Mesothelial cell of epicardium (in vitro differentiated cells): ENCODE results near the gene APPL2. TPM values are rescaled to one million over a fixed set of nuclear protein-coding genes. Genes with fewer than 3 reads are reported as not detected.
"Not testable (repeated sequence)": the region's sequence is repeated elsewhere in the genome, so short reads cannot be mapped to it uniquely, and the experiment has no call there.

Experiments used
- DNase-seq, 2 experiments: peaks; one replicate each; pipeline ENCODE4 v3.0.0; 2021; ENCODE audit warnings: low spot score in 2 of 2; ENCODE audit not compliant: unreplicated experiment in 2 of 2
- H3K27ac Mint-ChIP-seq: 2 replicates; pipeline ENCODE4 v1.8.0; 2021; ENCODE audit warnings: mixed read lengths
- H3K27me3 Mint-ChIP-seq: 2 replicates; pipeline ENCODE4 v1.8.0; 2021; ENCODE audit warnings: low read depth, mixed read lengths
- H3K36me3 Mint-ChIP-seq: 2 replicates; pipeline ENCODE4 v1.8.0; 2021; ENCODE audit warnings: mixed read lengths
- H3K4me1 Mint-ChIP-seq: 2 replicates; pipeline ENCODE4 v1.8.0; 2021; ENCODE audit warnings: mixed read lengths
- H3K4me3 Mint-ChIP-seq: 2 replicates; pipeline ENCODE4 v1.8.0; 2021; ENCODE audit warnings: mild to moderate bottlenecking, moderate library complexity, mixed read lengths
- H3K9me3 Mint-ChIP-seq: 2 replicates; pipeline ENCODE4 v1.8.0; 2021; ENCODE audit warnings: mixed read lengths
- total RNA-seq: library from RNA; stranded (reverse); gene quantifications from 3 replicates; pipeline ENCODE4 v1.2.1, GENCODE V29; 2021
- TF ChIP-seq, protein P1 (sequence below): fragments of 200-600 bp; sonication (generic); IDR thresholded peaks from one replicate; pipeline ENCODE4 v1.5.0; 2021; ENCODE audit warnings: antibody characterized with exemption; ENCODE audit not compliant: unreplicated experiment

The APPL2 gene
- total RNA-seq, 1 donor from 2014 or later, result 66.9 TPM

DNA sequence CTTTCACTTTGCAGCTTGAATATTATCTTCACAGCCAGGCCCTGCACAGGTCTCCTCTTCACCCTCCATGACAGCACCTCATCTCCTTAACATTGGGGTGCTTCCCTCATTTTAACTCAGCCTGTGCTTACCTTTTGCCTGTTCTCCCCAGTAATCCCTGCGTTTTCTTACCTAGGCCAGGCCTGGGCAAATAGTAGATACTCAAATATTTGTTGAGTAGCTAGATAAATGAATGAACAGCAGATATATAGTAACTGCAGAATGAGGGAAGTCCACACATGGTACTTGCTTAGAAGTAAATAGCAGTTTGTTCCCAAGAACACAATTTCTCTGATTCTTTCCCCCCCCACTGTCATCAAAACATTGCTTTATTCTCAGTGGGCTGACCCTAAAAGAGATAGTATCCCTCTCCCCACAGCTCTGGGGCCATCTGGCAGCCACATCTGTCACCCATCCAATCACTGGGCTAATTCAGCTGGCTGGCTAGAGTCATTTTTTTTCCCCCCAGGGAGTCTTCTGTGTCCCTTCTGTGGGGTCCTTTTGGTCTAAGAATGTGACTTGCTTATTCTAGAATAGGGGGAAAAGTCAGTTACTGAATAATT, 43.2 kb downstream of the APPL2 start:
- TF ChIP-seq, protein P1, sequence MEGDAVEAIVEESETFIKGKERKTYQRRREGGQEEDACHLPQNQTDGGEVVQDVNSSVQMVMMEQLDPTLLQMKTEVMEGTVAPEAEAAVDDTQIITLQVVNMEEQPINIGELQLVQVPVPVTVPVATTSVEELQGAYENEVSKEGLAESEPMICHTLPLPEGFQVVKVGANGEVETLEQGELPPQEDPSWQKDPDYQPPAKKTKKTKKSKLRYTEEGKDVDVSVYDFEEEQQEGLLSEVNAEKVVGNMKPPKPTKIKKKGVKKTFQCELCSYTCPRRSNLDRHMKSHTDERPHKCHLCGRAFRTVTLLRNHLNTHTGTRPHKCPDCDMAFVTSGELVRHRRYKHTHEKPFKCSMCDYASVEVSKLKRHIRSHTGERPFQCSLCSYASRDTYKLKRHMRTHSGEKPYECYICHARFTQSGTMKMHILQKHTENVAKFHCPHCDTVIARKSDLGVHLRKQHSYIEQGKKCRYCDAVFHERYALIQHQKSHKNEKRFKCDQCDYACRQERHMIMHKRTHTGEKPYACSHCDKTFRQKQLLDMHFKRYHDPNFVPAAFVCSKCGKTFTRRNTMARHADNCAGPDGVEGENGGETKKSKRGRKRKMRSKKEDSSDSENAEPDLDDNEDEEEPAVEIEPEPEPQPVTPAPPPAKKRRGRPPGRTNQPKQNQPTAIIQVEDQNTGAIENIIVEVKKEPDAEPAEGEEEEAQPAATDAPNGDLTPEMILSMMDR, result no peak
- Mint-ChIP-seq H3K4me1 (no peaks in the 10 kb centered on the region), H3K27me3 (no peaks in the 10 kb centered on the region), H3K36me3 (peaks cover 58% of the 10 kb centered on the region), H3K27ac (no peak overlapping the region), H3K4me3 (no peak overlapping the region), H3K9me3 (no peaks in the 10 kb centered on the region)
- no peak for DNase-seq

DNA sequence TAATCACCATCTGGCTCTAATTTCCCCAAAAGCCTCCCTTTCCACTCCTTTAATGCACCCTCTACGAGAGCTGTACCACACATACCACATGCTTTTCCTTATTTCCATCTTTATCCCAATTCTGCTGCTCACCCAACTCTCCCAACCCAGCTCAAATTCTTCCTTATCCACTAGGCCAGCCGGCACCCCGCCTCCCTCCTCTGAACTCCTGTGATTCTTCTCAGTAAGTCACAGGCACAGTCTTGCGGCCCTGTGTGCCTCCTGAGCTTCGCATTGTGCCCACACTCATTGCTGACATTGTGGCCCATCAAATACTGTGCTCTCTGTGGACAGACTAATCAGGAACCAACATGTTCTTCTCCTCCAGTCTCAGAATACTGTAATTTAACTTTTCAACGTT, 45.4 kb downstream of the APPL2 start:
- Mint-ChIP-seq H3K36me3 (peaks cover 61% of the 10 kb centered on the region), H3K9me3 (peaks cover 5% of the 10 kb centered on the region), H3K4me1 (no peaks in the 10 kb centered on the region), H3K27me3 (no peaks in the 10 kb centered on the region), H3K4me3 (no peak overlapping the region), H3K27ac (peak overlapping the region; percentile 3)
- DNase-seq, result no peak
- TF ChIP-seq, protein P1, result no peak

DNA sequence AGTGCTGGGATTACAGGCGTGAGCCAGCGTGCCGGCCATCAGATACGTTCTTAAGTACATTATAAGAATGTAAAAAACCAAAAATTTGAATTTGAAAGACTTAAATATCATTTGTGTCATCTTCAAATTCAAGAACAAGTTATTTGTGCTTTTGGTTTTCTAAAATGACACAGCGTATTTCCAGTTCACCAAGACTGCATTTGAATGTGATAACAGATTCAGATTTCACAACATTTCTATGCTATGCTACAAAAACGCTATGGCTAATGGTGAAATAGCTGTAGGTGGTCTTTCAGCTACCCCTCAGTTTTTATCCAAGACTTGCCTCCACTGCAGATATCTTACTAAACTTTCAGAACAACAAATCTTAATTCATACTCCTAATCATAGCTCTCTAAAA, 46.7 kb downstream of the APPL2 start:
- TF ChIP-seq, protein P1, result no peak
- Mint-ChIP-seq H3K9me3 (peaks cover 10% of the 10 kb centered on the region), H3K27me3 (no peaks in the 10 kb centered on the region), H3K36me3 (peaks cover 69% of the 10 kb centered on the region), H3K27ac (no peak overlapping the region), H3K4me1 (no peaks in the 10 kb centered on the region), H3K4me3 (no peak overlapping the region)
- DNase-seq, result no peak

DNA sequence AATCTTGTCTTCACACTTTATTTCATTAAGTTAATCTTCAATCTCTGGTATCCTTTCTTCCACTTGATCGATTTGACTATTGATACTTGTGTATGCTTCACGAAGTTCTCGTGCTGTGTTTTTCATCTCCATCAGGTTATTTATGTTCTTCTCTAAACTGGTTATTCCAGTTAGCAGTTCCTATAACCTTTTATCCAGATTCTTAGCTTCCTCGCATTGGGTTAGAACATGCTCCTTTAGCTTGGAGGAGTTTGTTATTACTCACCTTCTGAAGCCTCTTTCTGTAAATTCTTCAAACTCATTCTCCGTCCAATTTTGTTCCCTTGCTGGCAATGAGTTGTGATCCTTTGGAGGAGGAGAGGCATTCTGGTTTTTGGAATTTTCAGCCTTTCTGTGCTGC, 52.0 kb downstream of the APPL2 start:
- H3K4me3 Mint-ChIP-seq, DNase-seq, H3K4me1 Mint-ChIP-seq, H3K27ac Mint-ChIP-seq, H3K27me3 Mint-ChIP-seq: not testable (repeated sequence)
- peaks cover 86% of the 10 kb centered on the region for H3K36me3 Mint-ChIP-seq
- H3K9me3 Mint-ChIP-seq, result peaks cover 57% of the 10 kb centered on the region

DNA sequence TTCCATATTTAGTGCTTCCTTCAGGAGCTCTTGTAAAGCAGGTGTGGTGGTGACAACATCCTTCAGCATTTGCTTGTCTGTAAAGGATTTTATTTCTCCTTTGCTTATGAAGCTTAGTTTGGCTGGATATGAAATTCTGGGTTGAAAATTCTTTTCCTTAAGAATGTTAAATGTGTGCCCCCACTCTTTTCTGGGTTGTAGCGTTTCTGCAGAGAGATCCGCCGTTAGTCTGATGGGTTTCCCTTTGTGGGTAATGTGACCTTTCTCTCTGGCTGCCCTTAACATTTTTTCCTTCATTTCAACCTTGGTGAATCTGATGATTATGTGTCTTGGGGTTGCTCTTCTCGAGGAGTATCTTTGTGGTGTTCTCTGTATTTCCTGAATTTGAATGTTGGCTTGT, 52.6 kb downstream of the APPL2 start:
- peaks cover 57% of the 10 kb centered on the region for H3K9me3 Mint-ChIP-seq
- H3K36me3 Mint-ChIP-seq, result peaks cover 84% of the 10 kb centered on the region

DNA sequence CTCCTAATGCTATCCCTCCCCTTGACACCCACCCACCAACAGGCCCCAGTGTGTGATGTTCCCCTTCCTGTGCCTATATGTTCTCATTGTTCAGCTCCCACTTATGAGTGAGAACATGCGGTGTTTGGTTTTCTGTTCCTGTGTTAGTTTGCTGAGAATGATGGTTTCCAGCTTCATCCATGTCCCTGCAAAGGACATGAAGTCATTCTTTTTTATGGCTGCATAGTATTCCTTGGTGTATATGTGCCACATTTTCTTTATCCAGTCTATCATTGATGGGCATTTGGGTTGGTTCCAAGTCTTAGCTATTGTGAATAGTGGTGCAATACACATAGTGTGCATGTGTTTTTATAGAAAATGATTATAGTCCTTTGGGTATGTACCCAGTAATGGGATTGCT, 56.9 kb downstream of the APPL2 start:
- H3K27me3 Mint-ChIP-seq, H3K4me3 Mint-ChIP-seq, H3K27ac Mint-ChIP-seq, DNase-seq, H3K4me1 Mint-ChIP-seq: not testable (repeated sequence)
- H3K36me3 Mint-ChIP-seq, result peaks cover 76% of the 10 kb centered on the region
- H3K9me3 Mint-ChIP-seq, result peaks cover 46% of the 10 kb centered on the region

More for the DNA sequence above, 52.6 kb downstream of the APPL2 start:
- not testable (repeated sequence) for H3K4me3 Mint-ChIP-seq, H3K4me1 Mint-ChIP-seq, H3K27me3 Mint-ChIP-seq, DNase-seq, H3K27ac Mint-ChIP-seq

DNA sequence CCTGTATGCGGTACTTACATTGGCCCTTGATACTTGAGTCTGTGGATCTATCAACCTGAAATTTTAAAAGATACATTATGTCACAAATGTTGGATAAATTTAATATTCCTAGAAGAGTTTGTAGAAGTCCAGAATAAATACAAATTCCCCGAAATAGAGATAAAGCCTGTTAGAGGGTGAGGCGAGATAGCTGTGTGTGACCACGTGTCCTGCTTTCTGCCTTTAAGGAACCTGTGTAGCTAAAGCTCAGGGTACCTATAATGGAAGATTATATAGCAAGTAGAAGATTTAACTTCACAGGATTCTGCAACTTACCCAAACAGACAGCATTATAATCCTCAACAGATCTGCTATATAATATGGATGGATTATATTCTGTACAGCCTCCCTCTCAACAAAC, 58.8 kb downstream of the APPL2 start:
- Mint-ChIP-seq H3K36me3 (peaks cover 61% of the 10 kb centered on the region), H3K4me3 (no peak overlapping the region), H3K27me3 (no peaks in the 10 kb centered on the region), H3K9me3 (peaks cover 29% of the 10 kb centered on the region), H3K4me1 (no peaks in the 10 kb centered on the region), H3K27ac (no peak overlapping the region)
- TF ChIP-seq, protein P1, result no peak
- DNase-seq, result no peak
